ENCODE measurements around the gene SPDYE6.
"Not testable (repeated sequence)": the region's sequence is repeated elsewhere in the genome, so short reads cannot be mapped to it uniquely, and the experiment has no call there.

DNA sequence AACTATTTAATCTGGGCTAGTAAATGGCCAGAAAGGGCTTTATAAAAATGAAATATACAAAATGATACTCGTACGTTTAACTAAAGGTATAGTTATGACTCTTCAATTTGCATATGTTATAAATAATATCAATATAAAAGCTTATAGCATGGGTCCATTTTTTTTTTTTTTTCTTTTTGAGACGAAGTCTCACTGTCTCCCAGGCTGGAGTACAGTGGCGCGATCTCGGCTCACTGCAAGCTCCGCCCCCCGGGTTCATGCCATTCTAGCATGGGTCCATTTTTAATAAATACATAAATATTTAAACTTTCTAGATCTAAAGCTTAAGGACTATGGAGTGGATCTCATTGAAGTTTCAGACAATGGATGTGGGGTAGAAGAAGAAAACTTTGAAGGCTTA lies 19.2 kb downstream of the SPDYE6 start:
- TF ChIP-seq CTCF (IDR thresholded peaks at IDR 0.05; ENCODE audit: insufficient read depth, low read length, poor library complexity, severe bottlenecking); EZH2phosphoT487 (conservative IDR thresholded peaks at IDR 0.05; ENCODE audit: low read length): not testable (repeated sequence)

All from SU-DHL-6 (cell line).